ENCODE data around the gene GCSAM. TPM values are rescaled to one million over a fixed set of nuclear protein-coding genes. Genes with fewer than 3 reads are reported as not detected.

Gene GCSAM
- total RNA-seq, 1 donor from 2014 or later = not detected

- DNase-seq (ENCODE audit: low spot score in 2 of 2) = no peak
- Histone ChIP-seq H3K36me3 (peaks cover 0 to 3% of the 10 kb centered on the region in 2 donors), H3K4me3 (no peak overlapping the region), H3K27me3 (no peaks in the 10 kb centered on the region), H3K27ac (no peak overlapping the region), H3K4me1 (no peaks in the 10 kb centered on the region), H3K9me3 (no peaks in the 10 kb centered on the region)
- intact Hi-C loops (cut with DNase I) = no loop called here
- TF ChIP-seq, protein P1, sequence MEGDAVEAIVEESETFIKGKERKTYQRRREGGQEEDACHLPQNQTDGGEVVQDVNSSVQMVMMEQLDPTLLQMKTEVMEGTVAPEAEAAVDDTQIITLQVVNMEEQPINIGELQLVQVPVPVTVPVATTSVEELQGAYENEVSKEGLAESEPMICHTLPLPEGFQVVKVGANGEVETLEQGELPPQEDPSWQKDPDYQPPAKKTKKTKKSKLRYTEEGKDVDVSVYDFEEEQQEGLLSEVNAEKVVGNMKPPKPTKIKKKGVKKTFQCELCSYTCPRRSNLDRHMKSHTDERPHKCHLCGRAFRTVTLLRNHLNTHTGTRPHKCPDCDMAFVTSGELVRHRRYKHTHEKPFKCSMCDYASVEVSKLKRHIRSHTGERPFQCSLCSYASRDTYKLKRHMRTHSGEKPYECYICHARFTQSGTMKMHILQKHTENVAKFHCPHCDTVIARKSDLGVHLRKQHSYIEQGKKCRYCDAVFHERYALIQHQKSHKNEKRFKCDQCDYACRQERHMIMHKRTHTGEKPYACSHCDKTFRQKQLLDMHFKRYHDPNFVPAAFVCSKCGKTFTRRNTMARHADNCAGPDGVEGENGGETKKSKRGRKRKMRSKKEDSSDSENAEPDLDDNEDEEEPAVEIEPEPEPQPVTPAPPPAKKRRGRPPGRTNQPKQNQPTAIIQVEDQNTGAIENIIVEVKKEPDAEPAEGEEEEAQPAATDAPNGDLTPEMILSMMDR (IDR thresholded peaks at IDR 0.05) = no peak
Measured at GRCh38 chr3:112129925-112130637, 3.0 kb downstream of the GCSAM start.

DNA sequence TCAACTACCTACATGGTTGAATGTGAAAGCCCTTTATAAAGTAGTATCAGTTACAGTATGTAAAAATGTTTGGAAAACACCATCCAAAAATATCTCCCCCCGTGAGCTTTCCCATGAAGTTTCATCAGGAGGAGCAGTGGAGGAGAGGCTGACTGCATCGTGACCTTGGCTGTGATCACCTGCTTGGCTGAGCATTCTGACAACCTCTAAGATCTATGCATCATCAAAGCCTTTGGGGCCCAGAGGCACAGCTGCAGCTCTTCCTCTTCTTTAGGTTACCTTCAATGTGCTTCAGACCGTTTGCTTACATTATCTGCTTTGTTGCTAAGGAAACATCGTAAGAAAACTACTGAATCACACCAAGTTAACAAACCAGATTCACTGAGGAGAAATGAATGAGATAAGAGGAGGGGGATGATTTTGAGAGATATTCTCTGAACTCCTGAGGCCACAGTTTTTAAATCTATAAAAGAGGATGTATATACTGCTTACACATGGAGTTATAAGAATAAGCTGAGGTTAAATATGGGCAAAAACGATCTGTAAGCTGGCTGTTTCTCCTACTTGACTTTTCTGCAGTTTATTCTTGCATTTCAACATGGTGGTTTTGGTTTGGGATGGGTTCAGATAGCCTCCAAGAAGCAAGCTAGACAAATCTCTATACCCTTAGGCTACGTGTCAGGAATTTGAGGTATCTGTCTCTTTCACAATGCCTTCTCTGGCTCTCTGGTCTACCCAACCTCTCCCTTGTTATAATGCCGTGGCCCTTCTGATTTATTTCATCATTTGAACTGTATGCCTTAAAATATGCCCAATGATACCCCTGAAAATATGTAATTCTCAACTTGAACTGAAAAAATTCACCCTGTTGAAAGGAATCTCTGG lies 4.0 kb downstream of the GCSAM start:
- no peak overlapping the region for H3K4me3 ChIP-seq
- no peak overlapping the region for H3K27ac ChIP-seq
- H3K27me3 ChIP-seq = no peaks in the 10 kb centered on the region
- intact Hi-C loops (cut with DNase I) = no loop called here
- H3K36me3 ChIP-seq = peaks cover 0 to 3% of the 10 kb centered on the region in 2 donors
- H3K4me1 ChIP-seq = no peaks in the 10 kb centered on the region
- TF ChIP-seq, protein P1 (IDR thresholded peaks at IDR 0.05) = no peak
- no peak for DNase-seq (ENCODE audit: low spot score in 2 of 2)
- H3K9me3 ChIP-seq = no peaks in the 10 kb centered on the region

DNA sequence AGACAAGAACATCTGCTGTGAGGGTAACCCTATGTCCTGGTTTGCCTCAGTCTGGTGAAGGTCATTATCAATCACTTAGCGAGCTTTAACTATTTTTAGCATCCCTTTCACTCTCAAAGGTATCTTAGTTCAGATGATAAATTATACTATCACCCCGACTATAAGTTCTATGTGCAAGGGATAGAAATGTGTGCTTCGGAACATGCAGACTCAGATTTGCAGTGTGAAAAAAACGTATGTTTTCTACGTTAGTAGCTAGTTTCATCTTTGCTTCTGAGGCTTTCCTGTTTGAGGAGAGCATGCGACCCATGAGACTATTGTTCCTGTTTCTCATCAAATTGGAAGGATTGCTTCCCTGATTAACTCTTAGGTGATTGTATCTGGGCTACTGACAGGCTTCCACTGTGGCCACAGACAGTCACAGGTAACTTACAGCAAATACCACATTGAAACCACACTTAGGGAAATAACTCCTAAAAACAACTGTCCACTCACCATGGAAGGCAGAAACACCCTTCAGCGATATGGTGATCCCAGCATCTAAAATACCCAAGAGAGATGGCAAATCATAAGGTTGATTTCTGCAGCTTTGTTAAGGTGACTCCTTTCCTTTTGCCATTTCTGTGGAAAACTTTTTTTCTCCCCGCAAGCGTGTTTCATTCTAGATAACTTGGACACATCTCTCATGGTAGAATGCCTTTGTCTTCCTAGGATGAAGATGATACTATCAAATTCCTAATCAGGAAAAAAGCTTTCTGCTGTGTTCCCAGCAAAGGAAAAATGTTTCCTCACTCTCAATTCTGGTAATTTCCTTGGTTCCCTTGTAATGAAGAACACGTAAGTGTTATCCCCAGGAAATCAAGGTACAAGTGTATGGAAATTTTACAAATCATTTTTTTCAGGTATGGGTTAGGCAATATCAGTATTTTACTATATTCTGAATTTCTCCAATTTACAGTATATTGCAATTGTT lies 5.2 kb downstream of the GCSAM start:
- Histone ChIP-seq H3K27ac (no peak overlapping the region), H3K36me3 (peaks cover 0 to 3% of the 10 kb centered on the region in 2 donors), H3K4me3 (no peak overlapping the region), H3K27me3 (no peaks in the 10 kb centered on the region), H3K4me1 (no peaks in the 10 kb centered on the region), H3K9me3 (no peaks in the 10 kb centered on the region)
- TF ChIP-seq, protein P1 (IDR thresholded peaks at IDR 0.05) = no peak
- DNase-seq (ENCODE audit: low spot score in 2 of 2) = no peak
- intact Hi-C loops (cut with DNase I) = no loop called here

GRCh38 chr3:112126511-112126911 lies 6.5 kb downstream of the GCSAM start:
- TF ChIP-seq, protein P1 (IDR thresholded peaks at IDR 0.05) = no peak
- intact Hi-C loops (cut with DNase I) = no loop called here
- H3K9me3 ChIP-seq = no peaks in the 10 kb centered on the region

GRCh38 chr3:112124907-112125607 lies 8.0 kb downstream of the GCSAM start:
- DNase-seq (ENCODE audit: low spot score in 2 of 2) = no peak
- TF ChIP-seq, protein P1 (IDR thresholded peaks at IDR 0.05) = no peak
- Histone ChIP-seq H3K4me1 (no peaks in the 10 kb centered on the region), H3K27me3 (no peaks in the 10 kb centered on the region), H3K9me3 (no peaks in the 10 kb centered on the region), H3K4me3 (no peak overlapping the region), H3K36me3 (peaks cover 0 to 3% of the 10 kb centered on the region in 2 donors), H3K27ac (no peak overlapping the region)
- intact Hi-C loops (cut with DNase I) = no loop called here

More at GRCh38 chr3:112126511-112126911, 6.5 kb downstream of the GCSAM start:
- no peak for DNase-seq (ENCODE audit: low spot score in 2 of 2)
- H3K4me3 ChIP-seq = no peak overlapping the region
- H3K27ac ChIP-seq = no peak overlapping the region
- H3K36me3 ChIP-seq = peaks cover 0 to 3% of the 10 kb centered on the region in 2 donors
- H3K27me3 ChIP-seq = no peaks in the 10 kb centered on the region
- no peaks in the 10 kb centered on the region for H3K4me1 ChIP-seq

Data from ascending aorta (tissue), 2 donors.